Smooth muscle cell of the brain vasculature (primary cell): ENCODE measurements around the gene PGPEP1.

Source experiments
- DNase-seq: peaks from one replicate; pipeline ENCODE4 v3.0.0-alpha.2; 2012; ENCODE audit warnings: low read depth, low spot score

The PGPEP1 gene

GRCh38 chr19:18417250-18418028, 77.0 kb downstream of the PGPEP1 start:
- DNase-seq = no peak

DNA sequence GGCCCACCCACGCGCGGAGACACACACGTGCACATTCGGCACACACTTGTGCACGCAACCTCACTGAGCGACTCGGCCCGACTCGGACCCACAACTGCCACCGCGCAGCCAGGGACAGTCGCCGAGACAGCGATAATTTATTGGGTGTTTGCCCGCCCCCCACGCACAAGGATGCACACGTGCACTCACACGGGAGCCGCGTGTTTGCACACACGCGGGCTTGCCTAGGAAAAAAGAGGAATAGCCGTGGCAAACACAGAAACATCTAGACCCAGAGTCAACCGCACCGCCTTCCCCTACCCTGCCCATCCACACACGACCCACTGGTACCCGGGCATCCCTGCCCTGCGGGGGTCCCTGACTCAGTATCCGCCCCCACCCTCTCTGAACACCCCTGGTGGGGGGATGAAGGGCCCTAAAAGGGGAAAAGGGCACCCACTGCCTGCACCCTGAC, 77.7 kb downstream of the PGPEP1 start:
- no peak for DNase-seq

GRCh38 chr19:18418483-18419194, 78.2 kb downstream of the PGPEP1 start:
- no peak for DNase-seq

DNA sequence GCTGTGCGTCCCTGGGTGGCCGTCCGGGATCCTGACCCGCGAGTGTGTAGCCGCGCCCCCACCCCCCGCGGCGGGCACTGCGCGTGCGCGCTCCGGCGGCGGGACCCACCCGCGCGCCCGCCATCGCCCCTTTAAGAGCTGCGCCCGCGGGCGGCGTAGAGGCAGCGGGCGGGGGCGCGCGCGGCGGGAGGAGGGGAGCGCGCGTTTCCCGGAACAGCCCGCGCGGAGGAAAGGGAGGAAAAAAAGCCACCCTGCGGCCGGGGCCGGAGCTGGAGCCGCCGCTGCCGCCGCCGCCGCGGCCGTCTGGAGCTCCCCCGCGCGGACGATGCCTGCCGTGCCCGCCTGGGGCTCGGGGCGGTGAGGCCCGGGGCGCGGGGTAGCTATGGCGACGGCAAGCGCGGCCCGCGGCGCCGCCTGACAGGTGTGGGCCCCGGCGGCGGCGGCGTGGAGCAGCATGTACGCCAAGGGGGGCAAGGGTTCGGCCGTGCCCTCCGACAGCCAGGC, 78.8 kb downstream of the PGPEP1 start, which contains the start of gene SSBP4:
SSBP4 (plus strand) TSS at position 204 of the 504 bp plus-strand sequence; CDS start at position 455, 251 bp downstream.
- no peak for DNase-seq
